HG02610 (cell line): ENCODE measurements around the gene DTYMK.

Source experiments
- ATAC-seq: cut with Tn5 transposase; IDR thresholded peaks from one replicate; pipeline ENCODE4 v1.9.1; 2021; ENCODE audit warnings: mild to moderate bottlenecking, moderate library complexity; ENCODE audit not compliant: unreplicated experiment

The DTYMK gene

GRCh38 chr2:241652142-241652541 is 34.5 kb downstream of the DTYMK start:
- ATAC-seq, result no peak

- no peak for ATAC-seq
These were observed 36.7 kb downstream of the DTYMK start for GRCh38 chr2:241649927-241650326.

DNA sequence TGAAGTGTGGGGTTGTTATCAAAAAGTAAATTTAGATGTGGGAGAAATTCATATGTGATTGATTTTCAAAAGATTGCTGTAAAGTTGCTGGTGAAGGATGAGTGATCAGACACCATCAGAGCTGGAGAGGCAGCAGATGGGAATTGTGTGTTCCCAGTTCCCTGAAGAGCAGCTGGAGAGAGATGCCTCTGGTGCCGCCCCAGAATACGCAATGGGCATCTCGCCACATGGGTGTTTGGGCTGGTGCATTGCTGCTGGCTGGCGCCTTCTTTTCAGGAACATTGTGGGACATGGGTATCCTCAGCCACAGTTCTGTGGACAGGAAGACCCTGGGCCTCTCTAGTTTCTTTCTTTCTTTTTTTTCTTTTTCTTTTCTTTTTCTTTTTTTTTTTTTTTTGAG is 37.2 kb downstream of the DTYMK start:
- no peak for ATAC-seq

DNA sequence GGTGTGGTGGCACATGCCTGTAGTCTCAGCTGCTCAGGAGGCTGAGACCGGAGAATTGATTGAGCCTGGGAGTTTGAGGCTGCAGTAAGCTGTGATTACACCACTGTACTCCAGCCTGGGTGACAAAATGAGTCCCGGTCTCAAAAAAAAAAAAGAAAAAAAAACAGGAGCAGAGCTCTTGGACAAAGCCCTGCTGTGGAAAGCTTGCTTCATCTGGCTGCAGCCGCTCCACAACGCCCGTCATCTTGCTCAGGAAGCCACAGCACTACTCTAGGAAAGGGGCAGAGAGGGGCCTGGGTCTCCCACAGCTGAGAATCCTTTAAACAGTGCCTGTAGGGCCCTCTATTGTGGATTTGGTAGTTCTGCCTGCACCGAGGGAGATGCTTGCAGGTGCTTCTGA is 38.2 kb downstream of the DTYMK start:
- no peak for ATAC-seq

DNA sequence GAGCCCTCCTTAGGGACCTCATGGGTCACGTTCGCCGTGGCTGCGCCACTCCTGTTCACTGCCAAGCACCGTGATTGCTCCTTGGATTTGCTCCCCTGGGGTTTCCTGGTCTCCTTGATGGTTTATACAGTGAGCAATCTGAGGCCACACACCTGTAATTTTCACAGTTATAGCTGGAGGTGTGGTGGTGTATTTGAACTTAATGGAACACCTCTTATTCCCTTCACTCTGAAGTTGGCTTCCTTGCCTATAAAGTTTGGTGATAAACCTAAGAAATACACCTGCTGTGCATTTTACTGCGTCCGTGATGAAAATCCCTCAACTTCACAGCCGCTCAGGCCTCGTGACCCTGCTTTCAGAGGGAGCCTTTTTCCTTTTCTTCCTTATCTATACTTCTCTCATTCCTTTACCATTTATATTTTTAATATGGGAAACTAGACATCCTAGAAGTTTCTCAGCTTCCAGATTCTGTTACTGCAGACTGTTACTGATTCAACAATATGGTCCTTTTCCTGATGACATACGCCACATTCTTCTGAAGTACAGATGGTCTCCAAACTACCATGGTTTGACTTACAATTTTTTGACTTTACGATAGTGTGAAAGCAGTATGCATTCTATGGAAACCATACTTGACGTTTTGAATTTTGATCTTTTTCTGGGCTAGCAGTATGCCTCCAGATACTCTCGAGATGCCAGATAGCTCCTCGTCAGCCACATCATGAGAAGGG is 40.5 kb downstream of the DTYMK start:
- no peak for ATAC-seq

DNA sequence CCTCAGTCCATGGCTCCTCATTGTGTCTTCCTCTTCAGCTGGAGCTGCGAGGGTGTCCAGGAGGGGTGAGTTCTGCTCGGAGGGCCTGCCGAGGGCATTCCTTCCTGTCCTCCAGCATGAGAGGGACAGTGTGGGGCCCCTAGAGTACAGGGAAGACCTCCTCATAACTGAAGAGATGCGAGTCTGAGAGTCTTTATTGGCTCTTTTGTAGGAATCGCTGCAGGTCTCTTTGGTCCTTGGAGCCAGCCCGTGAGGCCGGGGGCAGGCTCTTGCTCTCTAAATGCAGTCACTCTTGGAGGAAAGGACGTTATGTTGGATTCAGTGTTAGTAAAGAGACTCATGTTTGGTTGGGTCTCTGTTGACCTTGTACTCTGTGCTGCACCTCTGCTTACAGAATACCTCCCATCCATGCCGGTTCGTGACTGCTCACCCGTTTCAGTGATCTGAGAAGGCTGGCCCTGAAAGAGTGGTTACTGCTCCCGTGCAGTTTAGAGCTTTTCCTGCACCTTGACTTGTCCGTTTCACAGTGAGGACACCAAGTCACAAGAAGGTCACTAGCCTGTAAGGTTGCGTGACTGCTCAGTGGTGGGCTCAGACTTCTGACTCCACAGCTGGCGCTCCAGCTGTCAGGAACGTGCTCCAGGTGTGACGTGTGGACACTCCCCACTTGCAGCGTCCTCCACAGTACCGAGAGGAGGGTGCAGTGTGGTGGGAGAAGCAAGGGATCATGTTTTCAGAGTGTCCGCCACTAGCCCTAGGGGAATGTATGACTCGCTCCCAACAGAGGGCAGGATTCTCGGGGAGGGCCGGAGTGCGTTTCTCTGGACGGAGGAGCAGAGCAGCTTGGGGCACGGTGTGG is 41.3 kb downstream of the DTYMK start:
- no peak for ATAC-seq

- no peak for ATAC-seq
These were observed 45.0 kb downstream of the DTYMK start for GRCh38 chr2:241641631-241642030.

DNA sequence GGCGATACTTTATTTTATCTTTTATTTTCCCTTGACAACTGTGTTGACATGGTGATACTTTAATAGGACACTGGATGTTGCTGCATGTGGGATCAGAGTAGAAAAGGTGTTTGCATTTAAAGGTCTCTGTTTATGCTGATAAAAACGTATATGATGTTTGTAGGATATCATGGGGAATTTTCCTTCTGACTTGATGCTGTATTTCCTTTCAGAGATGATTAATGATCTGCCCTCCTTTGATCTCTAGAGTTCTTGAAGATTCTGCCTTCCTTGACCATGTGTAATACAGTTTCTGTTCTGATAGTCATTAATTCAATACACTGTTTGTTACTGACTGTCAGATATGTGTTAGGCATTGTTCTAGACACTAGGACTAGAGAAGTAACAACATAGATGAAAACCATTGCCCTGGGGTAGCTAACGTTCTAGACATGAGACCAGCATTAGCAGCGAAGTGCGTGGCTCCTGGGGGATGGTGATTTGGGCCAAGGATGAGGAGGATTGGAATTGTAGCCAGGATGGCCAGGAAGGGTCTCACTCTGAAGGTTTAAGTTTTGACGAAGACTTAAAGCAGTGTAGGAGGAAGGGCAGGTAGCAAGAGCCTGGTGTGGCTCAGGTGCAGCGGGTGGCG is 46.3 kb downstream of the DTYMK start:
- no peak for ATAC-seq

DNA sequence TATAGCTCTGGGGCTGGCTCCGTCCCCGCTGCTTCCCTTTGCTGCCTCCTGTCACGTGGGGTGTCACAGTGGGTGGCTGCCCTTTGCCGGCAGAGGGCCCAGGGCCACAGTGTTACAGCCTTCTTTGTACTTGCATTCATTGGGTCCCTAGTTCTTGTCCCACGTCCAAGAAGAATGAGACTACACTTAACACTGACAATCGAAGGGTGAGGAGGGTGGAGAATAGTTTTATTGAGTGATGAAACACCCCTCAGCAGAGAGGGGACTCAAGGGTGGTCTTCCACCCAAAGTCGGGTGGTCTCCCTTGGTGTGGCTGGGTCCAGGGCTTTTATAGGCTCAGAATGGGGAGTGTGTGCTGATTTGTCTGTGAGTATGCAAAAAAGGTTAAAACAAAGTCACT is 47.2 kb downstream of the DTYMK start:
- ATAC-seq, result no peak

DNA sequence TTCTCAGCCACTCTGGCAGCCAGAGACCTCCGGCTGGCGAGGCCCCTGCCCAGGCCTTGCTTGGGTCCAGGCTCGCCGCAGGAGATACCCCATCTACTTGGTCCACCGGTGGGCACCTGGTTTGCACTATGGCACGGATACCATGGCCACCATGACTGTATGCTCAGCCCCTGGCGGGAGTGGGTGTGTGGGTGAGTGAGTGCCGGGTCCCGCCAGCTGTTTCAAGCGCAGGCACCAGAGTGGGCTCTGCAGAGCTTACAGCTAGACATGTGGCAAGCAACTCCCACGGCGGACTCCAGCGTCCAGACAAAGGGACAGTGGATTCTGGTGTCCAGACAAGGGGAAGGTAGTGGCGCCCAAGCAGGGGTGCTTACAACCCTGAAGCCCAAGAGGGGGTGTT is 47.7 kb downstream of the DTYMK start:
- ATAC-seq, result no peak

- ATAC-seq, result peak; percentile 25
These were observed 48.6 kb downstream of the DTYMK start for GRCh38 chr2:241637795-241638660.

GRCh38 chr2:241637018-241637794 is 49.4 kb downstream of the DTYMK start, which contains the start of the genes ATG4B and THAP4:
Gene ATG4B (plus strand): TSS chr2:241637693. CDS start chr2:241637715, 22 bp downstream.
Gene THAP4 (minus strand): TSS chr2:241637158. CDS start chr2:241637017, 141 bp downstream.
- ATAC-seq, result peak; percentile 57

DNA sequence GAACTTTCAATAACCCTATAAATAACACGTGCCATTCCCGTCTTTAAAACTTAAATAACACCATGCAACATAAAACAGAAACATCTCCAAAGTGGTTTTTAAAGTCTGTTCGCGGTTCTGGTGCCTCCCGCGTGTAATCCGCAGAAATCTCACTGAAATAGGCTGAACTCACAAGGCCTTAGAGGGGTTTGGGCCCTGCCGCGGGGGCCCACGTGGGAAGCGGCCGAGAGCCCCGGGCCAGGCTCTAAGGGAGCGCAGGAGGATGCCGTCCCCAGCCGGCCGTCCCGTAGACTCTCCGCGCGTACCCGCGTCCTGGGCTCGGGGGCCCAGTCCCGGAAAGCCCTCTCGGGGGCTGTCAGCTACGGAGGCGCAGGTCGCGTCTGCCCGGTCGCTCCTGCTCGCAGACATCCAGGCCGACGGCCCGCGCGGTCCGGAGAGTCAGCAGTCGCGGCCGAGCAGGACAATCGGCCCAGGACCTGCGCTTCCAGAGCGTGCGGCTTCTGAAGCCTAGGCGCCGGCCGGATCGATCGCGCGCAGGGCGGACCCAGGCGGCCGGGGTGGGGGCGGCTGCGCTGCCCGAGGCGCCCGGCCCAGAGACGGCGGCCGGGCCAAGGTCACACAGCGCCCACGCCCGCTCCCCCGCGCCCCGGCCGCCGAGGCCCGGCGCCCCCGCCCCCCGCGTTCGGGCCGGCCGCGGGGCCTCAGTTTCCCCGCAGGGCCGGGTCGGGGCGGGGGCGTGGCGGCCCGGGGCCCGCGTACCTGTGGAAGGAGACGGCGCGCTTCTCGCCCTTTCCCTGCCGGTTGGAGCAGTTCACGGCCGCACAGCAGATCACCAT is 50.2 kb downstream of the DTYMK start:
- ATAC-seq, result peak; percentile 26

GRCh38 chr2:241635756-241636155 is 50.9 kb downstream of the DTYMK start:
- ATAC-seq, result no peak

DNA sequence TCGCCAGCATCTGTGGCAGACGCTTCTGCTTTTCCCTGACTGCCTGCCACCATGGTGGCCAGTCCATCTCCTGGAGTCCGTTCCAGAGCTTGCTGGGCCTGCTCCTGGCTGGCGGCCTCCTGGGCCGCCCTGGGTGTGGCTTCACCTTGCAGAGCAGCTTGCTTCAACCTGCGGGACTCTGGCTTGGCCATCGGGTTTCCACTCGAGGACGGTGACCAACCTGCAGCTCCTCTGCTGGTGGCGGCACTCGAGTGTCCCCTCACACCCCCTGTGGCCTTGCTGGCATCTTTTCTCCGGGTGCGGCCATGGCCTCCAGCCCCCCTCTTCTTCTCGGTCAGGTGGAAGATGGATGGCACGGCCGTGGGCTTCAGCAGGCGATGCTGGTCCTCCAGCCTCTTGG is 53.1 kb downstream of the DTYMK start:
- ATAC-seq, result no peak

DNA sequence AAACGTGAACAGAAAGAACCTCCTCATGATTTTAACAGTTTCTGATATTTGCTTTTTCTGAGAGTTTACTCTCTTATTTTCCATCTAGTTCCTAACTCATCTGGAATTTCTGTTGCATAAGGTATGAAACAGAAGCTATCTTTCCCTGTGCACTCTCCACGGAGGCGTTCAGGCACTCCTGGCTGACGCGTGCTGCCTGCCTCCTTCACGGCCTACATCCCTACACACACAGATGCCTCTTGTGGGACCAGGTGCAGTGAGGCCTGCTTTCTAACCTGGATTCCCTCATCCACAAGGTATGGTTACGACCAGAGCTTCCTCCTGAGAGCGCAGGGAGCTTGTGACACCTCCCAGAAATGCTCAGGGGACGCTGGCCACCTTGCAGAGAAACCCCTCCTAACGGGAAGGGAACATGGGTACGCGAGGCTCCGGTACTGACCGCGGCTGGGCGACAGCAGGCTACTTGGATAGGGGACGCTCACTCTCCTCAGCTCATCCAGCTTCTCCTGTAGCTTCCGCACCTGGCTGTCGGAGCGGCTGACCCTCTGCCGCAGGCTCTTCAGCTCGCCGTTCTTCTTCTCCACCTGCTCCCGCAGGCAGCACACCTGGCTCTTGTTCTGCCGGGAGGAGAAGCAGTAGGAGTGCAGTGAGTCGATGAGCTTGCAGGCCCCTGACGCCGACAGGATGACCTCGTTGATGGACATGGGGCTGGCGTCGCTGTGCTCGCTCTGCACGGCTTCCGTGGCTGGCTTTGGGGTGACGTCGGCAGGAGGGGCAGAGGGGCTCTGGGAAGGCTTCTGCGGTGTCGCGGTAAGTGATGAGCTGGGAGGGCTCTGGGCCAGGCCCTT is 53.9 kb downstream of the DTYMK start:
- no peak for ATAC-seq

DNA sequence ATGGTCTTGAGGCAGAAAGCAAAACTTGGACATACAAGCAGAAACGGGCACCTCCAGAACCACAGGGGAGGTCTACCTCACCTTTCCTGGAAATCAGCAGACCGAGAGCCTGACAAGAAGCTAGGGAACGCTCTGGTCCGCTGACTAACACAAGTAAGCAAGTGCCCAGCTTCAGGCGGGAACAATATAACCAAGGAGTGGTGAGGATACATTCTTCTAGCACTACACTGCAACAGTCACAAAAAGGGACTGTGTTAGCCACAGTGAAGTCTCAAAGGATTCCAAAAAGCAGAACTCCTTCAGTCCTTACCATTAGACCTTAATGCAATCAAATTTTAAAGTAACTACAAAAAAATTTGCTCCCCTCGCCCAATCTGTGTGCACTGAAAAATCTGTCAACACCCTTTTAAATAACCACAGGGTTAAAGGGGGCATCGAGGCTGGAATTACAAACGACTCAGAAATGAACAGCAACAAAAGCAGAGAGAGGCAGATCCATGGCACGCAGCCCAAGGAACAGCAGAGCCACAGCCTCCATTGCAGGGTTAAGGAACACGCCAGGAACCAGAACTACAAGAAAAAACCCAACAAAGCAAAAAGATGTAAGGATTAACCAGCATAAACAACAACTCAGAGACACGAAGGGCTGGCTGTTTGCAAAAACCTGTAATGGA is 56.7 kb downstream of the DTYMK start:
- no peak for ATAC-seq

GRCh38 chr2:241627675-241628074 is 58.9 kb downstream of the DTYMK start:
- no peak for ATAC-seq
